Activated naive CD4-positive, alpha-beta T cell treated with anti-CD3 and anti-CD28 coated beads, Interleukin-2, amount 50 U/mL, for 24 hours (primary cell): ENCODE measurements around the gene NSDHL.
"Not testable (repeated sequence)": the region's sequence is repeated elsewhere in the genome, so short reads cannot be mapped to it uniquely, and the experiment has no call there.

Experiments used
- H3K27ac Mint-ChIP-seq: one replicate; pipeline ENCODE4 v1.8.0; 2021; ENCODE audit warnings: mild to moderate bottlenecking, mixed read lengths
- H3K27me3 Mint-ChIP-seq: one replicate; pipeline ENCODE4 v1.8.0; 2021; ENCODE audit warnings: mixed read lengths
- H3K36me3 Mint-ChIP-seq: one replicate; pipeline ENCODE4 v1.8.0; 2021; ENCODE audit warnings: mixed read lengths
- H3K4me1 Mint-ChIP-seq: one replicate; pipeline ENCODE4 v1.8.0; 2021; ENCODE audit warnings: mixed read lengths
- H3K4me3 Mint-ChIP-seq: one replicate; pipeline ENCODE4 v1.8.0; 2021; ENCODE audit warnings: mild to moderate bottlenecking, mixed read lengths
- H3K9me3 Mint-ChIP-seq: one replicate; pipeline ENCODE4 v1.8.0; 2021; ENCODE audit warnings: mixed read lengths

NSDHL gene

GRCh38 chrX:152831391-152831790 lies 528 bp downstream of the NSDHL start:
- no peak overlapping the region for H3K27ac Mint-ChIP-seq
- no peaks in the 10 kb centered on the region for H3K9me3 Mint-ChIP-seq
- peaks cover 3% of the 10 kb centered on the region for H3K36me3 Mint-ChIP-seq
- H3K4me3 Mint-ChIP-seq = peak overlapping the region; percentile 96
- H3K4me1 Mint-ChIP-seq = peaks cover 28% of the 10 kb centered on the region
- no peaks in the 10 kb centered on the region for H3K27me3 Mint-ChIP-seq

- Mint-ChIP-seq H3K9me3 (no peaks in the 10 kb centered on the region), H3K4me1 (peaks cover 28% of the 10 kb centered on the region), H3K36me3 (peaks cover 3% of the 10 kb centered on the region), H3K27ac (no peak overlapping the region), H3K4me3 (peak overlapping the region; percentile 96), H3K27me3 (no peaks in the 10 kb centered on the region)
Measured at GRCh38 chrX:152832520-152832919, 1.7 kb downstream of the NSDHL start.

GRCh38 chrX:152833378-152833777 lies 2.5 kb downstream of the NSDHL start:
- H3K27me3 Mint-ChIP-seq = no peaks in the 10 kb centered on the region
- H3K9me3 Mint-ChIP-seq = no peaks in the 10 kb centered on the region
- peaks cover 35% of the 10 kb centered on the region for H3K4me1 Mint-ChIP-seq
- peaks cover 4% of the 10 kb centered on the region for H3K36me3 Mint-ChIP-seq
- H3K4me3 Mint-ChIP-seq = no peak overlapping the region
- no peak overlapping the region for H3K27ac Mint-ChIP-seq

- H3K36me3 Mint-ChIP-seq, H3K9me3 Mint-ChIP-seq, H3K27me3 Mint-ChIP-seq, H3K4me3 Mint-ChIP-seq, H3K27ac Mint-ChIP-seq: not testable (repeated sequence)
- H3K4me1 Mint-ChIP-seq = peaks cover 41% of the 10 kb centered on the region
Measured at GRCh38 chrX:152835470-152835869, 4.6 kb downstream of the NSDHL start.

GRCh38 chrX:152842772-152843338 lies 12.0 kb downstream of the NSDHL start:
- no peak overlapping the region for H3K27ac Mint-ChIP-seq
- peaks cover 14% of the 10 kb centered on the region for H3K4me1 Mint-ChIP-seq
- H3K27me3 Mint-ChIP-seq = no peaks in the 10 kb centered on the region
- no peaks in the 10 kb centered on the region for H3K9me3 Mint-ChIP-seq
- H3K36me3 Mint-ChIP-seq = peaks cover 6% of the 10 kb centered on the region
- no peak overlapping the region for H3K4me3 Mint-ChIP-seq

- no peaks in the 10 kb centered on the region for H3K27me3 Mint-ChIP-seq
- peaks cover 6% of the 10 kb centered on the region for H3K4me1 Mint-ChIP-seq
- no peaks in the 10 kb centered on the region for H3K9me3 Mint-ChIP-seq
- H3K4me3 Mint-ChIP-seq = no peak overlapping the region
- H3K27ac Mint-ChIP-seq = no peak overlapping the region
- peaks cover 4% of the 10 kb centered on the region for H3K36me3 Mint-ChIP-seq
Measured at GRCh38 chrX:152843852-152844251, 13.0 kb downstream of the NSDHL start.

GRCh38 chrX:152844256-152844655 lies 13.4 kb downstream of the NSDHL start:
- Mint-ChIP-seq H3K36me3 (no peaks in the 10 kb centered on the region), H3K27ac (no peak overlapping the region), H3K4me3 (no peak overlapping the region), H3K9me3 (no peaks in the 10 kb centered on the region), H3K27me3 (no peaks in the 10 kb centered on the region), H3K4me1 (peaks cover 6% of the 10 kb centered on the region)

- no peaks in the 10 kb centered on the region for H3K27me3 Mint-ChIP-seq
- no peak overlapping the region for H3K4me3 Mint-ChIP-seq
- H3K27ac Mint-ChIP-seq = no peak overlapping the region
- peaks cover 1% of the 10 kb centered on the region for H3K36me3 Mint-ChIP-seq
- H3K9me3 Mint-ChIP-seq = no peaks in the 10 kb centered on the region
- H3K4me1 Mint-ChIP-seq = no peaks in the 10 kb centered on the region
Measured at GRCh38 chrX:152845618-152846240, 14.9 kb downstream of the NSDHL start.

GRCh38 chrX:152847281-152847680 lies 16.4 kb downstream of the NSDHL start:
- no peaks in the 10 kb centered on the region for H3K9me3 Mint-ChIP-seq
- no peak overlapping the region for H3K4me3 Mint-ChIP-seq
- H3K4me1 Mint-ChIP-seq = no peaks in the 10 kb centered on the region
- H3K27me3 Mint-ChIP-seq = no peaks in the 10 kb centered on the region
- peaks cover 10% of the 10 kb centered on the region for H3K36me3 Mint-ChIP-seq
- no peak overlapping the region for H3K27ac Mint-ChIP-seq

GRCh38 chrX:152850465-152850864 lies 19.6 kb downstream of the NSDHL start:
- H3K27ac Mint-ChIP-seq = no peak overlapping the region
- H3K27me3 Mint-ChIP-seq = no peaks in the 10 kb centered on the region
- H3K4me1 Mint-ChIP-seq = no peaks in the 10 kb centered on the region
- no peaks in the 10 kb centered on the region for H3K9me3 Mint-ChIP-seq
- no peak overlapping the region for H3K4me3 Mint-ChIP-seq
- peaks cover 13% of the 10 kb centered on the region for H3K36me3 Mint-ChIP-seq

GRCh38 chrX:152853986-152854385 lies 23.1 kb downstream of the NSDHL start:
- Mint-ChIP-seq H3K36me3 (peaks cover 17% of the 10 kb centered on the region), H3K9me3 (no peaks in the 10 kb centered on the region), H3K4me1 (no peaks in the 10 kb centered on the region), H3K27me3 (no peaks in the 10 kb centered on the region), H3K4me3 (no peak overlapping the region), H3K27ac (no peak overlapping the region)

- H3K4me1 Mint-ChIP-seq = no peaks in the 10 kb centered on the region
- H3K9me3 Mint-ChIP-seq = no peaks in the 10 kb centered on the region
- no peak overlapping the region for H3K27ac Mint-ChIP-seq
- H3K36me3 Mint-ChIP-seq = peaks cover 11% of the 10 kb centered on the region
- H3K4me3 Mint-ChIP-seq = no peak overlapping the region
- H3K27me3 Mint-ChIP-seq = no peaks in the 10 kb centered on the region
Measured at GRCh38 chrX:152861116-152861515, 30.3 kb downstream of the NSDHL start.

GRCh38 chrX:152861826-152862225 lies 31.0 kb downstream of the NSDHL start:
- H3K4me3 Mint-ChIP-seq = no peak overlapping the region
- H3K27ac Mint-ChIP-seq = no peak overlapping the region
- H3K4me1 Mint-ChIP-seq = no peaks in the 10 kb centered on the region
- H3K36me3 Mint-ChIP-seq = peaks cover 11% of the 10 kb centered on the region
- H3K9me3 Mint-ChIP-seq = no peaks in the 10 kb centered on the region
- no peaks in the 10 kb centered on the region for H3K27me3 Mint-ChIP-seq

- H3K27ac Mint-ChIP-seq = no peak overlapping the region
- H3K4me3 Mint-ChIP-seq = no peak overlapping the region
- peaks cover 8% of the 10 kb centered on the region for H3K36me3 Mint-ChIP-seq
- H3K27me3 Mint-ChIP-seq = no peaks in the 10 kb centered on the region
- no peaks in the 10 kb centered on the region for H3K4me1 Mint-ChIP-seq
- H3K9me3 Mint-ChIP-seq = no peaks in the 10 kb centered on the region
Measured at GRCh38 chrX:152865232-152865920, 34.5 kb downstream of the NSDHL start.

GRCh38 chrX:152866386-152866785 lies 35.5 kb downstream of the NSDHL start:
- H3K9me3 Mint-ChIP-seq = no peaks in the 10 kb centered on the region
- H3K4me3 Mint-ChIP-seq = no peak overlapping the region
- H3K27me3 Mint-ChIP-seq = no peaks in the 10 kb centered on the region
- no peak overlapping the region for H3K27ac Mint-ChIP-seq
- H3K36me3 Mint-ChIP-seq = peaks cover 7% of the 10 kb centered on the region
- no peaks in the 10 kb centered on the region for H3K4me1 Mint-ChIP-seq

- Mint-ChIP-seq H3K27ac (peak overlapping the region; percentile 30), H3K4me3 (no peak overlapping the region), H3K27me3 (no peaks in the 10 kb centered on the region), H3K4me1 (peaks cover 14% of the 10 kb centered on the region), H3K36me3 (peaks cover 2% of the 10 kb centered on the region), H3K9me3 (no peaks in the 10 kb centered on the region)
Measured at GRCh38 chrX:152869972-152870371, 39.1 kb downstream of the NSDHL start.
